GM12878 (cell line): Measurements from ENCODE around the gene SERTAD2. TPM values are rescaled to one million over a fixed set of nuclear protein-coding genes. Genes with fewer than 3 reads are reported as not detected.

ENCODE experiments used
- E4F1 ChIP-seq: fragments of 450-650 bp; IDR thresholded peaks from 2 replicates; pipeline ENCODE4 v1.6.1; 2018; ENCODE audit warnings: borderline replicate concordance, mild to moderate bottlenecking; ENCODE audit not compliant: partially characterized antibody
- EED ChIP-seq: sonication (generic); IDR thresholded peaks from 2 replicates; pipeline ENCODE4 v1.6.1; 2016; ENCODE audit warnings: antibody characterized with exemption, low read depth
- JUND ChIP-seq: IDR thresholded peaks from 2 replicates; pipeline ENCODE4 v1.6.1; 2012; ENCODE audit warnings: low read depth, mild to moderate bottlenecking, low read length, improper control_type of control experiment, moderate library complexity
- PKNOX1 ChIP-seq: fragments of 450-650 bp; IDR thresholded peaks from 2 replicates; pipeline ENCODE4 v1.6.1; 2016; ENCODE audit warnings: mild to moderate bottlenecking
- POLR2A ChIP-seq: IDR thresholded peaks from 2 replicates; pipeline ENCODE4 v1.6.1; 2011; ENCODE audit warnings: low read depth, mild to moderate bottlenecking, low read length
- RCOR1 ChIP-seq: conservative IDR thresholded peaks from 2 replicates; pipeline ENCODE4 v1.6.1; 2012; ENCODE audit warnings: low read depth, low read length, improper control_type of control experiment
- RFX5 ChIP-seq: IDR thresholded peaks from 2 replicates; pipeline ENCODE4 v1.6.1; 2011; ENCODE audit warnings: low read depth, low read length, improper control_type of control experiment
- SMARCA5 ChIP-seq: fragments of 450-650 bp; IDR thresholded peaks from 2 replicates; pipeline ENCODE4 v1.6.1; 2017; ENCODE audit warnings: mild to moderate bottlenecking
- ZNF384 ChIP-seq: IDR thresholded peaks from 2 replicates; pipeline ENCODE4 v1.6.1; 2012; ENCODE audit warnings: low read depth, mild to moderate bottlenecking, low read length, improper control_type of control experiment, borderline replicate concordance
- ZNF687 ChIP-seq: fragments of 450-650 bp; IDR thresholded peaks from 2 replicates; pipeline ENCODE4 v1.6.1; 2017; ENCODE audit warnings: mild to moderate bottlenecking, moderate library complexity
- polyA plus RNA-seq, 11 experiments: library from polyadenylated mRNA; depleted of rRNA in 4 of 11; unstranded in 6 of 11; stranded (reverse) in 5 of 11; fragments of >200 nt; fragmentation: Nextera tagmentation in 4 of 11; fragmentation: Illumina TruSeq in 1 of 11; extraction: Ambion mirVana in 4 of 11; extraction: Trizol in 1 of 11; gene quantifications; 1 replicate in 1 of 11; 2 replicates in 10 of 11; pipeline versions ENCODE4 v1.2.1 to v1.2.3, GENCODE V29; 2011 to 2016; ENCODE audit warnings: inconsistent platforms in 2 of 11, missing spikeins in 2 of 11, low read depth in 1 of 11
- total RNA-seq, 4 experiments: library from RNA; depleted of rRNA in 3 of 4; stranded (reverse); fragments of >200 nt in 3 of 4; fragmentation: Illumina TruSeq in 1 of 4; extraction: Trizol in 1 of 4; gene quantifications; 2 replicates each; pipeline versions ENCODE4 v1.2.1 to v1.2.3, GENCODE V29; 2013 to 2021

The SERTAD2 gene
- total and polyA plus RNA-seq, 10 of the 15 experiments (the other 5 are each of a cell fraction or from before 2014, with no cell fraction given), result 7.9 to 28.7 (median 20.1) TPM

- TF ChIP-seq ZNF687 (peak; percentile 79), SMARCA5 (0 out of 2 replicates have a peak, but pooled peaks have one; percentile 76), EED (peak; percentile 77; the same call in 1 of the 2 replicates), RFX5 (peak; percentile 89), ZNF384 (no peak), E4F1 (no peak), POLR2A (0 out of 2 replicates have a peak, but pooled peaks have one; percentile 33), RCOR1 (no peak), JUND (peak; percentile 53; the same call in 1 of the 2 replicates), PKNOX1 (peak; percentile 10; the same call in 1 of the 2 replicates)
These were observed 47.0 kb downstream of the SERTAD2 start (continued) for GRCh38 chr2:64606479-64607363.
